A549 (cell line): ENCODE data around the gene HDGFL2.

Experiments
- PHF8 ChIP-seq: fragments of 200-600 bp; sonication (generic); IDR thresholded peaks from 2 replicates; pipeline ENCODE4 v1.6.1; 2016; ENCODE audit warnings: low read depth, mild to moderate bottlenecking, antibody characterized with exemption, moderate library complexity, borderline replicate concordance
- POLR2A ChIP-seq: IDR thresholded peaks from 2 replicates; pipeline ENCODE4 v1.6.1; 2012; ENCODE audit warnings: mild to moderate bottlenecking, low read length
- TF ChIP-seq, protein P1 (sequence below): fragments of >200 bp; sonication (Bioruptor Twin); formaldehyde crosslinking; IDR thresholded peaks from 3 replicates; pipeline ENCODE4 v1.5.1; 2016

DNA sequence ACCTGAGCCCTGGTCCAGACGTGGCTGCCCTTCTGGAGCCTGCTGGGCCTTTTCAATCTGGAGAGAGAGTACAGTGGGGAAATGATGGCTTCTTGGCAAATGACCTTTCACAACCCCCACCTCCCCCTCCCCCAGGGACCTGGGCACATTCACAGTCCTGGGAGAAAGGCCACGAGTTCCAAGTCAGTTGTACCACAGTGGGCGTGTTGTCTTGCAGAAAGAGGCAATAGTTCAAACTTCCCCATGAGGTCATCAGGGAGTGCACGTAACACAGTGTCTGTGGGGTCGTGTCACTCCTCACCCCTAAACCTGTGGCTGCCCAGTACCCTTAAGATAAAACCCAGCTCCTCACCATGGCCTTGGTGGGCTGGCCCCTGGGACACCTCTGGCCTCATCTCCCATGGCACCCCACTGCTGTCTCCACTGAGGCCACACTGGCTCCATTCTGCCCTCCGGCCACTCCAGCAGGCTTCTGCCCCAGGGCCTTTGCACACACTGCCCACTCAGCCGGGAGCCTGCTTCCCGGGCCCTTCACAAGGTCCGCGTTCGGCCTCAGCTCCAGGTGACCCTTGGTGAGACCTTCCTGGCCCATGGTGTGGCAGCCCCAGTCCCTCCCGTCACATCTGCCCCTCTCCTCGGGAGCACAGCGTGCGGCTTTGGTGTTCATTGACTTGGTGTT, 32.9 kb downstream of the HDGFL2 start:
- TF ChIP-seq, protein P1, sequence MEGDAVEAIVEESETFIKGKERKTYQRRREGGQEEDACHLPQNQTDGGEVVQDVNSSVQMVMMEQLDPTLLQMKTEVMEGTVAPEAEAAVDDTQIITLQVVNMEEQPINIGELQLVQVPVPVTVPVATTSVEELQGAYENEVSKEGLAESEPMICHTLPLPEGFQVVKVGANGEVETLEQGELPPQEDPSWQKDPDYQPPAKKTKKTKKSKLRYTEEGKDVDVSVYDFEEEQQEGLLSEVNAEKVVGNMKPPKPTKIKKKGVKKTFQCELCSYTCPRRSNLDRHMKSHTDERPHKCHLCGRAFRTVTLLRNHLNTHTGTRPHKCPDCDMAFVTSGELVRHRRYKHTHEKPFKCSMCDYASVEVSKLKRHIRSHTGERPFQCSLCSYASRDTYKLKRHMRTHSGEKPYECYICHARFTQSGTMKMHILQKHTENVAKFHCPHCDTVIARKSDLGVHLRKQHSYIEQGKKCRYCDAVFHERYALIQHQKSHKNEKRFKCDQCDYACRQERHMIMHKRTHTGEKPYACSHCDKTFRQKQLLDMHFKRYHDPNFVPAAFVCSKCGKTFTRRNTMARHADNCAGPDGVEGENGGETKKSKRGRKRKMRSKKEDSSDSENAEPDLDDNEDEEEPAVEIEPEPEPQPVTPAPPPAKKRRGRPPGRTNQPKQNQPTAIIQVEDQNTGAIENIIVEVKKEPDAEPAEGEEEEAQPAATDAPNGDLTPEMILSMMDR = no peak
- TF ChIP-seq POLR2A (no peak), PHF8 (no peak)
